Measurements from ENCODE around the gene PROX1.

- no peak for TF ChIP-seq EZH2 (IDR thresholded peaks at IDR 0.05; ENCODE audit: insufficient read depth, poor library complexity, severe bottlenecking)
- TF ChIP-seq EZH2phosphoT487 (IDR thresholded peaks at IDR 0.05; ENCODE audit: insufficient read depth, low read depth): no peak
Observed at GRCh38 chr1:214006845-214007244, 19.1 kb downstream of the PROX1 start.
